ENCODE measurements around the gene GBP3. TPM values are rescaled to one million over a fixed set of nuclear protein-coding genes. Genes with fewer than 3 reads are reported as not detected.
"Not testable (repeated sequence)": the region's sequence is repeated elsewhere in the genome, so short reads cannot be mapped to it uniquely, and the experiment has no call there.

The GBP3 gene
- total RNA-seq, 1 experiment from 2014 or later: 6.3 TPM

- intact Hi-C loops (cut with micrococcal nuclease; ENCODE audit: unreplicated experiment): no loop called here
- no TSS peak for BruUV-seq (replicated peaks)
These were observed 18.5 kb upstream of the GBP3 start for GRCh38 chr1:89041119-89041641.

GRCh38 chr1:89040315-89040626, 17.6 kb upstream of the GBP3 start:
- ChIA-PET POLR2A (ENCODE audit: low non-redundant PET) (no interaction called here), CTCF (no interaction called here)
- DNase-seq (ENCODE audit: low spot score): no peak
- no peaks in the 10 kb centered on the region for H3K36me3 ChIP-seq (ENCODE audit: insufficient read depth, low read length, poor library complexity, severe bottlenecking)
- no peaks in the 10 kb centered on the region for H3K4me1 ChIP-seq (ENCODE audit: insufficient read depth, low read length, poor library complexity, severe bottlenecking)
- no TSS peak for BruUV-seq (replicated peaks)
- H3K4me3 ChIP-seq (ENCODE audit: low read depth, low read length, poor library complexity, severe bottlenecking): no peak overlapping the region
- H3K27me3 ChIP-seq (replicated peaks; ENCODE audit: insufficient read depth, low read depth, low read length, poor library complexity): no peaks in the 10 kb centered on the region
- intact Hi-C loops (cut with micrococcal nuclease; ENCODE audit: unreplicated experiment): no loop called here
- H3K27ac ChIP-seq (ENCODE audit: low read depth, low read length, poor library complexity, severe bottlenecking): no peak overlapping the region
- no peak for TF ChIP-seq CTCF (conservative IDR thresholded peaks at IDR 0.05; ENCODE audit: low read depth, low read length)
- TF ChIP-seq EZH2 (IDR thresholded peaks at IDR 0.05; ENCODE audit: borderline replicate concordance, low read depth, low read length, poor library complexity, severe bottlenecking): no peak
- no peaks in the 10 kb centered on the region for H3K9me3 ChIP-seq (ENCODE audit: low read depth, low read length, poor library complexity, severe bottlenecking)

More at GRCh38 chr1:89041119-89041641, 18.5 kb upstream of the GBP3 start:
- H3K4me3 ChIP-seq (ENCODE audit: low read depth, low read length, poor library complexity, severe bottlenecking): no peak overlapping the region
- H3K36me3 ChIP-seq (ENCODE audit: insufficient read depth, low read length, poor library complexity, severe bottlenecking): no peaks in the 10 kb centered on the region
- H3K27me3 ChIP-seq (replicated peaks; ENCODE audit: insufficient read depth, low read depth, low read length, poor library complexity): no peaks in the 10 kb centered on the region
- no peak overlapping the region for H3K27ac ChIP-seq (ENCODE audit: low read depth, low read length, poor library complexity, severe bottlenecking)
- TF ChIP-seq EZH2 (IDR thresholded peaks at IDR 0.05; ENCODE audit: borderline replicate concordance, low read depth, low read length, poor library complexity, severe bottlenecking): no peak
- no peak for TF ChIP-seq CTCF (conservative IDR thresholded peaks at IDR 0.05; ENCODE audit: low read depth, low read length)
- H3K9me3 ChIP-seq (ENCODE audit: low read depth, low read length, poor library complexity, severe bottlenecking): no peaks in the 10 kb centered on the region
- CTCF ChIA-PET: no interaction called here
- DNase-seq (ENCODE audit: low spot score): no peak
- POLR2A ChIA-PET (ENCODE audit: low non-redundant PET): interaction anchor here (0.6 kb wide), 1 partner anchor 33 kb away, joined by 5 read pairs; no protein-coding TSS in a partner anchor
- no peaks in the 10 kb centered on the region for H3K4me1 ChIP-seq (ENCODE audit: insufficient read depth, low read length, poor library complexity, severe bottlenecking)

DNA sequence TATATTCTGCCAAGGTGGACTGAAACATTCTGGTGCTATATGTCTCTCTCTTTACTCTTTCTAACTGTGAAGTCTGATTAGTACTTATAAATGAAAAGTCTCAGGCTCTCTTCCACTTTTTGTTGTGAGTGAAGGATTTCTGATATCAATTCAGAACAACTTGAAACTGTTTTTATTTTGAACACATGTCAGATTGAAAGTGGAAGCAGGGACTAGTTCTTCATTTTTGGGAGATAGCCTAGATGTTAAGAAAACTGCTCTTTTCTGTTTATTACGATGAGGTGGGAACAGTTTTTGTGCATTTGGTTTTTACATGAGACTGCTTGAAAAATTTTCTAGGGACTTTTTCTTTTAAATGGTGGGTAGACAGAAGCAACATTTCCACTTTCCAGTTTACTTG, 14.5 kb upstream of the GBP3 start:
- CTCF ChIA-PET: no interaction called here

GRCh38 chr1:89035080-89035479, 12.4 kb upstream of the GBP3 start:
- ChIA-PET POLR2A (ENCODE audit: low non-redundant PET) (no interaction called here), CTCF (no interaction called here)
- no TSS peak for BruUV-seq (replicated peaks)
- Histone ChIP-seq H3K4me1 (ENCODE audit: insufficient read depth, low read length, poor library complexity, severe bottlenecking) (no peaks in the 10 kb centered on the region), H3K27ac (ENCODE audit: low read depth, low read length, poor library complexity, severe bottlenecking) (no peak overlapping the region), H3K36me3 (ENCODE audit: insufficient read depth, low read length, poor library complexity, severe bottlenecking) (no peaks in the 10 kb centered on the region), H3K27me3 (replicated peaks; ENCODE audit: insufficient read depth, low read depth, low read length, poor library complexity) (no peaks in the 10 kb centered on the region), H3K4me3 (ENCODE audit: low read depth, low read length, poor library complexity, severe bottlenecking) (no peak overlapping the region), H3K9me3 (ENCODE audit: low read depth, low read length, poor library complexity, severe bottlenecking) (no peaks in the 10 kb centered on the region)
- TF ChIP-seq CTCF (conservative IDR thresholded peaks at IDR 0.05; ENCODE audit: low read depth, low read length) (no peak), EZH2 (IDR thresholded peaks at IDR 0.05; ENCODE audit: borderline replicate concordance, low read depth, low read length, poor library complexity, severe bottlenecking) (no peak)
- intact Hi-C loops (cut with micrococcal nuclease; ENCODE audit: unreplicated experiment): no loop called here
- no peak for DNase-seq (ENCODE audit: low spot score)

More for the DNA sequence above, 14.5 kb upstream of the GBP3 start:
- Histone ChIP-seq H3K36me3 (ENCODE audit: insufficient read depth, low read length, poor library complexity, severe bottlenecking) (no peaks in the 10 kb centered on the region), H3K9me3 (ENCODE audit: low read depth, low read length, poor library complexity, severe bottlenecking) (no peaks in the 10 kb centered on the region), H3K4me3 (ENCODE audit: low read depth, low read length, poor library complexity, severe bottlenecking) (no peak overlapping the region), H3K27me3 (replicated peaks; ENCODE audit: insufficient read depth, low read depth, low read length, poor library complexity) (no peaks in the 10 kb centered on the region), H3K27ac (ENCODE audit: low read depth, low read length, poor library complexity, severe bottlenecking) (no peak overlapping the region), H3K4me1 (ENCODE audit: insufficient read depth, low read length, poor library complexity, severe bottlenecking) (no peaks in the 10 kb centered on the region)
- POLR2A ChIA-PET (ENCODE audit: low non-redundant PET): no interaction called here
- BruUV-seq (replicated peaks): no TSS peak
- TF ChIP-seq EZH2 (IDR thresholded peaks at IDR 0.05; ENCODE audit: borderline replicate concordance, low read depth, low read length, poor library complexity, severe bottlenecking): no peak
- DNase-seq (ENCODE audit: low spot score): no peak
- intact Hi-C loops (cut with micrococcal nuclease; ENCODE audit: unreplicated experiment): no loop called here

DNA sequence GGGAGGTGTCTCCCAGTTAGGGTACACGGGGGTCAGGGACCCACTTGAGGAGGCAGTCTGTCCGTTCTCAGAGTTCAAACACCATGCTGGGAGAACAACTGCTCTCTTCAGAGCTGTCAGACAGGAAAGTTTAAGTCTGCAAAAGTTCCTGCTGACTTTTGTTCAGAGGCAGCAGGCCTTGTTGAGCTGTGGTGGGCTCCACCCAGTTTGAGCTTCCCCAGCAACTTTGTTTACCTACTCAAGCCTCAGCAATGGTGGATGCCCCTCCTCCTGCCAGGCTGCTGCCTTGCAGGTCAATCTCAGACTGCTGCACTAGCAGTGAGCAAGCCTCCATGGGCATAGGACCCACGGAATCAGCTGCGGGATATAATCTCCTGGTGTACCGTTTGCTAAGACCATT, 11.3 kb upstream of the GBP3 start:
- H3K4me3 ChIP-seq (ENCODE audit: low read depth, low read length, poor library complexity, severe bottlenecking); H3K36me3 ChIP-seq (ENCODE audit: insufficient read depth, low read length, poor library complexity, severe bottlenecking); intact Hi-C loops (cut with micrococcal nuclease; ENCODE audit: unreplicated experiment); H3K27me3 ChIP-seq (replicated peaks; ENCODE audit: insufficient read depth, low read depth, low read length, poor library complexity); H3K9me3 ChIP-seq (ENCODE audit: low read depth, low read length, poor library complexity, severe bottlenecking); CTCF ChIA-PET; DNase-seq (ENCODE audit: low spot score); POLR2A ChIA-PET (ENCODE audit: low non-redundant PET); H3K27ac ChIP-seq (ENCODE audit: low read depth, low read length, poor library complexity, severe bottlenecking); H3K4me1 ChIP-seq (ENCODE audit: insufficient read depth, low read length, poor library complexity, severe bottlenecking); BruUV-seq (replicated peaks): not testable (repeated sequence)
